Measurements from ENCODE around the gene HIVEP3. TPM values are rescaled to one million over a fixed set of nuclear protein-coding genes. Genes with fewer than 3 reads are reported as not detected.

The HIVEP3 gene
- total RNA-seq, 1 experiment from 2014 or later, result 0.17 TPM

DNA sequence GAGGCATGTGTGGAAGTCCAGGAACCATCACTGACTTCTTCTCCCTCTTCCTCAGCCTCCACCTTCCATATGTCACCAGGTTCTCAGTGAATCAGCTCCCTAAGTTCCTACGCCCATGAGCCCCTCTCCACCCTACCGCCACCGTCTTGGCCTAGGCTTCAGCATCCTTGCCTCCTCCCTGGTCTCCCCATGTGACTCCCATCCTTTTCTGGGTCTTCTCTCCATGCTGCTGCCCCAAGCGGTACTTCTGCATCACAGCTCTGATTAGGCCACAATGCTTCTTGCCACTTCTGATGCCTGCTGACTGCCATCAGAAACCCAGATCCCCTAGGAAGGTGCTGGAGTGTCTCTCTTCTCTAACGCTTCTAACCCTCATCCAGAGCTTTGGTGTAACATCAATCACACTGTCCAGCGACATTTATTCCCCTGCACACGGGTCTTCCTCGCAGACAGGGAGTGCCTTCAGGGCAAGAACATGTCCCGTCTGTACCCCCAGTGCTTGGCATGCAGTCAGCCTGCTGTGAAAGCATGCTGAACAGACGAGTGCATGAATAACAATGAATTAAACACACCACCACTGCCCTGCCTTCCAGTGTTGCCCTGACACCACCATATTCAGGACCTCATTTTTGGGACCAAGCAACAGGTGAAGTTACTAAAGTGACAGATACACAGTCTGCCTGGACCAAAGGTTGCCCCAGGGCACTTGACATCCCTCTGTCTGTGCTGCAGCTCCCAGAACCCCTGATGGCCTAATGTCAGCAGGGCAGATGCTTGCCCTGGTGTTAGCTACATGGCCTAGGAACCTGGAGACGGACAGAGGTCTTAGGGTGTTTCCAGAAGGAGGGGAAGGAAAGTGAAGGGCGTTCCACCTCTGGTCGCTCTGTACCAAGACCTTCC, 275.6 kb downstream of the HIVEP3 start:
- no peak for DNase-seq (ENCODE audit: extremely low read depth, low read depth)

DNA sequence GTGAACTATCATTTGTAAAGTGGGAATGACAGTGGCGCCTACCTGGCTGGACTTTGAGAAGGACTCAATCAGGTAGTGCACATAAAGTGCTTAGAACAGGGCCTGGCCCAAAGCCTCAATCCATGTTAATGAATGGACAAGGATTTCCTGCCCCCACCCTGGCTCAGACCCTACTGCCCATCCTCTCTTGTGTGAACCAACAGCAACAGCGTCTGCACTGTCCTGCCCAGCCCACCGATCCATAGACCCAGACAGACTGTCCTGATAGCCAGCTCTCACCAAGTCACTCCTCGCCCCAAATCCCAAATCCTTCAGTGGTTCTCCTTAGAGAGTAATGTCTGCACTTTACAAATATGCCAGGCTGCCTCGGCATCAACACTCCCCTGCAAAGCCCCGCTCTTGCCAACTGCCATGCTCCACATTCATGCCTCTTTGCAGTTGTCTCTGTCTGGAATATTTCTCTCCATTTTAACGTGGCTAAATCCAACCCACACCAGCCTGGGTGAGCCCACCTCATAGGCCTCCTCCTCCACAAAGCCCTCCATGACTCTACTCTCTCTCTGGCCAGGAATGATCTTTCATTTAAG, 276.7 kb downstream of the HIVEP3 start:
- DNase-seq (ENCODE audit: extremely low read depth, low read depth), result no peak

DNA sequence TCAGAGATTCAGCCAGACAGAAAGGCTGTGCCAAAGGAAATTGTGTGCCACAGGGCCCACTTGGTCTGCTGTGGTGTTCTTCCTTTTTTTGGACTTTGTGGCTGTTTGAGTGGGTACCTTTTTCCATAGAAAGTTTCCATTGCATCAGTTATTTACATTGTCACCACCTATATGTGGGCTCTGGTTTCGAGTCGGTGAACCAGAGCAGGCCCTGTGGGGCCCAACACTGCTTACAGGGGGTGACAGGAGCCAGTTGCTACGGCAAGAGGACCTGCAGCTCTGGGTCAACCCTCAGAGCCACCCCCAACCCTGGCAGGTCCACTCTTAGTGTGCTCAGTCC, 277.3 kb downstream of the HIVEP3 start:
- no peak for DNase-seq (ENCODE audit: extremely low read depth, low read depth)

DNA sequence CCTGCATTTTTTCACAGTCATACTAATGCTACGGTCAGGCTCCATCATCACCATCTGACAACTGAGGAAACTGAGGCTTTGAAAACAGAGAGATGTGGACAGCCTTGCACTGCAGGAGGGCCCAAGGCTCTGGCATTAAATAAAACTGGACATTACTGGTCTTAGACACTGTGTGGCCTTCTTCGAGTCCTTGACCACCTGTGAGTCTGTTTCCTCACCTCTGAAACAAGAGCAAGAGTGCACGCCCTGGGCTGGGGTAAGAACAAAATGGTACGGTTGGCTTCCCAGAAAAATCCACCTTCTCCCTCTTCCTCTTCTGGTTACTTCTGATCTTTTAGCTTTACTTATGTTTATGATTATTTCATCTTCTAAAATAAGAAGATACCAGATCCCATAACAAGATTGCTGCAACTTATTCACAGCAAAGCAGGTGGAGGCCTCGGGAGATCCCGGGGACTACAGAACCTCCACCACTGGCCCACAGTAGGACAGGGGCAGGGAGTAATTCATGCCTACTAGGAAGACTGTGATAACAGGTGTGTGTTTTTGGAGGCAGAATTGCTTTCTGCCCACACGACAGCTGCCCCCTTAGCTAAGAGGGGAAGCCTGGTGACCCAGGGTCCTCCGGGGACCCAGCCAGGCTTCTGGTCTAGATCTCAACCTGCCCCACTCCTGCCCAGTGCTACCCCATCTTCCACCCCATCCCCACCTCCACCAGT, 277.8 kb downstream of the HIVEP3 start:
- no peak for DNase-seq (ENCODE audit: extremely low read depth, low read depth)

DNA sequence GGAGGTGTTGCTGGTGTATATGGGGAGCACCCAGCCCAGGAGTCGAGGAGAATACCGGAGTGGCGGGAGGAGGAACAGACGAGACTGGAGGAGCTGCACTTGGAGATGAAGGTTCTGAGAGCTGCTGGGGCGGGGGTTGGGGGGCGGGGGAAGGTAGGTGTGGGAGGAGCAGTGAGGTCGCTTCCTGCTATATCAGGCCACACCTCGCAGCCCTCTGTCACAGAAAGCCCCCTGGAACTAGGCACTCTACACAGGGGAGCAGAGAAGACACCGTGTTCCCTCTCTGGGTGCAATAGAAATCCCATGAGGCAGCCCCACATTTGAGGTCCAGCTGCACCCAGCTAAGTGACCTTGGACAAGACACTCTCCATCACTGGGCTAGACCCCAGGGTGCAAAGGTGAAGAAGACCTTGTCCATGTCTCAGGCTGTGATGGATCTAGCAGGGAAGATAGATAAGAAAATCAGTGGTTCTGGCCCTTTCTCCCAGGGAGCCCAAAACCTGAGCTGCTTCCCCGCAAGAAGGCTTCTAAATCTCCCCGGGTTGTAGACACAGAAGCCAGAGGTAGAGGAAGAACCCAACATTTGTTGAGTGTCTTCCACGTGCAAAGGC, 278.5 kb downstream of the HIVEP3 start:
- DNase-seq (ENCODE audit: extremely low read depth, low read depth), result no peak

DNA sequence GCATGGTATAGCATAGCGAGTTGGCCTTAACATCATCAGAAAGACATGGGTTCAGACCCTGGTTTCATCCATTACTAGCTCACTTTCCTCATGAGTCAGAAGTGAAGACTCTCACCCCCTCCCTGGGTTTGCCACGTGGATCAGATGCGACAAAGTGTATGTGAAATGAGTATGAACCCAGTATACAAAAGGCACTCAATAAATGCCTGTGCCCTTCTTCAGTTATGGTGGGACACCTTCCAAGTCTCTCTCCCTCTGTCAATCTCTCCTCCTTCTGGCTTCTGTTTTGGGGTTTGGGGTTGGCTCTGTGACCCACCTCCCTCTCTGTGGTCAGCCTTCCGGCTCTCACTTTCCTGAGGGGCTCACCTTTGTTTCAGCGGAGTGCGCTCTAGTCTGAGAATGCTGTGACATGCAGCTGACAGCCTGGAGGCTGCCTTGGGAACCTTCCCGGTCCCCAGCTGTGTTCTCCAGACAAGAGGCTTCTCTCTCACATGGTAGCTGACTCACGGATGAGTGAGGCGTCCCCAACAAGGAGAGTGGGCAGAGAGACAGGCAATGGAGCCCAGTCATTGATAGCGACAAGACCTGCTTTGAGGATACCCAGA, 279.3 kb downstream of the HIVEP3 start:
- no peak for DNase-seq (ENCODE audit: extremely low read depth, low read depth)

DNA sequence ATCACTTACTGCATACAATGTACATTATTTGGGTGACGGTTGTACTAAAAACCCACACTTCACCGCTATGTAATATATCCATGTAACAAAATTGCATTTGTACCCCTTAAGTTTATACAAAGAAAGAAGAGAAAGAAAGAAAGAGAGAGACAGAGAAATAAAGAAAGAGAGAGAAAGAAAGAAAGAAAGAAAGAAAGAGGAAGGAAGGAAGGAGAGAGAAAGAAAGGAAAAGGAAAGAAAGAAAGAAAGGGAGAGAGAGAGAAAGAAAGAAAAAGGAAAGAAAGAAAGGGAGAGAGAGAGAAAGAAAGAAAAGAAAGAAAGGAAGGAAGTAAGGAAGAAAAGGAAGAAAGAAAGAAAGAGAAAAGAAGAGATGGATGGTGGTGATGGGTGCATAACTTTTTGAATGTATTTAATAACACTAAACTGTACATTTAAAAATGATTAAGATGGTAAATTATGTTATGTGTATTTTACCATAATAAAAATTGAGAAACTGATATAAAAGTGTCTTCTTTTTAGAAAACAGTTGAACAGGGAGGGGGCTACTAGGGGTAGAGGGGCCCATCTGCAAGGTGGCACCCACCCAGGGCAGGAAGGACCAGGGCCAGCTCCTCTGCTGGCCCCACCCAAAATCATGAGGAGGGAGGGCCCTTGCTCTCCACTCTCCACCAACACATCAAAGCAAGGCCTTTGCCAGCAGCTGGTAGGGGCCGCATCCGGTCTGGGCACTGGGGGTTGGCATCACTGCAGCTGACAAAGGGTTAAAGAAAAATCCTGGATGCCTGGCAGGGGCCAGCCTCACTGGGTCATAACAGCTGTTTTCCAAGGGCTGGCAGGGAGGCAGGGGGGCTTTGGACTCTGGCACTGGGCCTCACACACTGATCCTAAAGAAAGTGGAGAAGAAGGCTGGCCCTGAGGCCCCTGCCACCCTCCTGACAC, 280.4 kb downstream of the HIVEP3 start:
- no peak for DNase-seq (ENCODE audit: extremely low read depth, low read depth)

DNA sequence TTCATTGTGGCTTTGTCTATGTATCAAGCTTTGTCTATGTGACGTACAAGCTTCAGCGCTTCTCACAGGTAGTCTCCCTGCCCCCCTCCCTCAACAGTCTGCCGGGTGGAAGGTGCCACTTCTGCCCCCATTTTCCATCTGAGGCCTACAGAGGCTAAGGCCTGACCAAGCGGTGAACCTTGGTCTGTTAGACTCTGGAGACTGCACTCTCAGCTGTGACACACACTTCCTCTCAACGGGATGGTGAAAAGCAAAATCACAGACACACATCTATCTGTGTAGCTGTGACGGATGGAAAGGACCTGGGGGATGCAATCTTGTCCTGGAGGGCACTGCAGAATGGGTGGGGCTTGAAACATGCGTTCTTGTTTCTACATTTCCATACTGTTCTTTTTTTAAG, 281.4 kb downstream of the HIVEP3 start:
- no peak for DNase-seq (ENCODE audit: extremely low read depth, low read depth)

DNA sequence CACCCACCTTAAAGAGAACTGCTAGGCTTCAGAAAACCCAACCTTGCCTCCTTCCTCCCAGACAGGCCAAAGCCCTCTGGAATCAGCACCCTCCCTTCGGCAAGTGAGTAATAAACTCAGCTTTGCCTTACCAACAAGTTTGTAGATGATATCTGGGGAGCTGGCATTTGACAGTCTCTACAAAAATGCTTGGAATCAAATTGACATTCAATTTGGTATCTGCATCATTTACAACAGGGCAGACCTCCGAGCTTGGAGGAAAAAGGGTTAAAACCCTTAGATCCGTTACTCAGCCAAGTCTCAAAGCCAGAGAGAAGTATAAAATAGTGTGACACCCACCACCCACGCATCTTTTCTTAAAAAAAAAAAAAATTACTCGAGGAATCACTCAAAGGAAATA, 285.0 kb downstream of the HIVEP3 start:
- no peak for DNase-seq (ENCODE audit: extremely low read depth, low read depth)

DNA sequence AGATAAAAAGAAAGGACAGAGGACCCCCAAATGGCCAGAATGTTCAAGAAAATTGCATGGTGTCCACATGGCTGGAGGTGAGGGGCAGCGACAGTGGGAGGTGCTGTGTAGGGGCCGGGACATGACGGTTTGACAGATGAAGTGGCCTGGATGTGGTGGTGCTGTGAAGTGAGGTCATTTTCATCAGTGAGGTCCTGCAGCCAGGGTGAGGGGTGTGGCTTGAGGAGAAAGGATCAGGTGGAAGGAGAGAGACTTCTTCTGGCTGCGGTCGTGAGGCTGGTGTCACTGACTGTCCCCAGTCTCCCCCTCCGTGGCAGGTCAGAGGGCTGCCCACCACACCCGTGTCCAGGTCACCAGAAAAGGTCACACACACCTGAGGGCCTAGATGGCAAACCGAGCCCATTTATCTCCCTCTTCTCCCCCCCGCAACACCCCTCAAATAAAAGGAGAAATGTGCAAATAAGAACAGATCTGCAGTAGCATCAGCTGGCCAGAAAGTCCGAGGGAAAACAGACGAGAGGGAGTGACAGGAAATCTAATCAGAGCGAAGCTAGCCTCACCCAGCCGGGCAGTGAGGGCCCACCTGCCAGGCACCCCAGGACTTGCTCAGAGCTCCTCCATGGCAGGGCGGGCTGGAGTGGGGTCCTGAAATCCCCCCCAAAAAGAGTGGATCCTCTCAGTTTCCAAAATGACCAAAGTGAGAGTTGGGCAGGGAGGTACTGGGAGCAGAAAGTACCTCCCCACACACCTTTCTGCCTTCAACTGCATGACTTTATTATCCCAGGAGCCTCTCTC, 285.7 kb downstream of the HIVEP3 start:
- no peak for DNase-seq (ENCODE audit: extremely low read depth, low read depth)

DNA sequence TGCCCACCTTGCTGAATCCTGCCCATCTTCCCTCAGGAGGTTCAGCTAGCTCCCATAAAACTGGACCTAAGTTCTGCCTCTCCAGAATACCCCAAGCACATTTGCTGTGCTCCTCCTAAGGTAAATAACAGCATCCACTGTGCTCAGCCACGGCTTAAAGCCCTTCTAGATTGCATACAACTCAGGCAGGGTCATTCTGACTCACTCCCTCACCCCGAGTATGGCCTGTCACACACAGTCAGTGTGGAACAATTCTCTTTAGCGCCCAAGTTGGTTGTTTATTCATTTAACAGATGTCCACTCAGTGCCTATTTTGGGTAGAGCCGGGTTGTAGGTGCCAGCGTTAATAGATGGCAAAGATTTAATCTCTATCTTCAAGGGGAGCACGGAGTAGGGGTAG, 286.8 kb downstream of the HIVEP3 start:
- no peak for DNase-seq (ENCODE audit: extremely low read depth, low read depth)

DNA sequence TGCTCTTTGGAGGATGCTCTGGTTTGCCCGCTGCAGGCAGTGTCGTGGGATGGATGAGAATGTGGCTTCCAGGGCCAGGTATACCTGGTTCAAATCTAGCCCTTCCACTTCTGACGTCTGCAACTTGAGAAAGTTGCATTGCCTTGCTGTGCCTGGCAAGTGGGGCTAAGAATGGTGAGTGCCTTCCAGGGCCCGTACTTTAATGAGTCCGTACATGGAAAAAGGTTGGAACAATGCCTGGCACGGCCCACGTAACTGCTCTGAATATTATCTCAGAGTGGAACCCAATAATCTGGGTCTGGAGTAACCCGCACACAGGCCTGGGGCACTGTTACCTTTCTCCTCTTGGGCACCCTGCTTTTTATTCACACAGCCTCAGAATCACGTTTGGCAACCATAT, 287.6 kb downstream of the HIVEP3 start:
- no peak for DNase-seq (ENCODE audit: extremely low read depth, low read depth)

DNA sequence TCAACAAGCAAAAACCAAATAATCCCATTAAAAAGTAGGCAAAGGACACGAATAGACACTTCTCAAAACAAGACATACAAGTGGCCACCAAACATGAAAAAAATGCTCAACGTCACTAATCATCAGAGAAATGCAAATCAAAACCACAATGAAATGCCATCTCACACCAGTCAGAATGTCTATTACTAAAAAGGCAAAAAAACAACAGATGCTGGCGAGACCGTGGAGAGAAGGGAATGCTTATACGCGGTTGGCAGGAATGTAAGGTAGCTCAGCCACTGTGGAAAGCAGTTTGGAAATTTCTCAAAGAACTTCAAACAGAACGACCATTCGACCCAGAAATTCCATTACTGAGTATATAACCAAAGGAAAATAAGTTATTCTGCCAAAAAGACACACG, 289.2 kb downstream of the HIVEP3 start:
- no peak for DNase-seq (ENCODE audit: extremely low read depth, low read depth)

DNA sequence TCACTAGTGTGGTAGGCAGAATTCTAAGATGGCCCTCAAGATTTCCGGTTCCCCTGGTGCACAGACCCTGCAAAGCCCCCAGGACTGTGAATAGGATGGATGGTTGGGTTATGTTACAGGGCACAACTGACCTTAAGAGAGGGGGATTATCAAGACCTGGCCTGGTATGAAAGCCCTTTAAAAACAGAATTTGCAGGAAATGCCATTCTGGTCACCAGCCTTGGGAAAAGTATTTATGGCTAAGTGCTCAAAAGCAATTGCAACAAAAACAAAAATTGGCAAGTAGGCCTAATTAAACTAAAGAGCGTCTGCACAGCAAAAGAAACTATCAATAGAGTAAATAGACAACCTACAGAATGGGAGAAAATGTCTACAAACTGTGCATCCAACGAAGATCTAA, 289.6 kb downstream of the HIVEP3 start:
- DNase-seq (ENCODE audit: extremely low read depth, low read depth), result no peak

DNA sequence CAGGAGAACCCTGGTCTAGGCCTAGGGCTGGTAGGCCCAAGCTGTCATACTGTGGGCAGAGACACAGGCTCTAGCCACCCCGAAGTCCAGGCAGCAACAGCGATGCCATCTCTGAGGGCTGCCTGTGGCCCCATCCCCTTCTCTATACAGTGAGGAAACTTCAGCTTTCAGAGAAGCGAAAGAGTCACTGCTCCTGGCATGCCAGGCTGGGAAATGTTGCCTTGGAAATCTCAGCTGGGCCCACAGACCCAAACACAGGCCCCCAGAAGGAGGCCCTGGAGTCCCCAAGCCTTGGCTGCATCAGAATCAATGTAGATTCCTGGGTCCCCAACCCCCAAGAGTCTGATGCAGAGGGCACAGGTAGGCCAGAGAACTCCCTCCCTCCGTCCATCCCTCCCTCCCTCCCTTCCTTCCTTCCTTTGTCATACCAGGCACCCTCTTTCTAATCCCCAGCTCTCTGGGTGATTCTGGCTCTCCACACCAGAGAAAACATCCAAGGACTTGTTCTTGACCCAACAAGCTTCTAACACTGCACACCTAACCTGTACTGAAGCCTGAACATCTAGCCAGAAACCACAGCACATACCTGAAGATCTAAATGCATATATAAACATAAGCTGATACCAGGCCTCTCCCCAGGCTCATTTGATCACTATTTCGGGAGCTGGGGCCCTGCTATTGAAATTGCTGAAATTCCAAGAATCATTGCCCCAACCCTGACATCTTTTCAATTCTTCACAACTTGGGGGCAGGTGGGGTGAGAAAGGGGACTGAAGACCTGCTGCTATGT, 291.0 kb downstream of the HIVEP3 start:
- no peak for DNase-seq (ENCODE audit: extremely low read depth, low read depth)

DNA sequence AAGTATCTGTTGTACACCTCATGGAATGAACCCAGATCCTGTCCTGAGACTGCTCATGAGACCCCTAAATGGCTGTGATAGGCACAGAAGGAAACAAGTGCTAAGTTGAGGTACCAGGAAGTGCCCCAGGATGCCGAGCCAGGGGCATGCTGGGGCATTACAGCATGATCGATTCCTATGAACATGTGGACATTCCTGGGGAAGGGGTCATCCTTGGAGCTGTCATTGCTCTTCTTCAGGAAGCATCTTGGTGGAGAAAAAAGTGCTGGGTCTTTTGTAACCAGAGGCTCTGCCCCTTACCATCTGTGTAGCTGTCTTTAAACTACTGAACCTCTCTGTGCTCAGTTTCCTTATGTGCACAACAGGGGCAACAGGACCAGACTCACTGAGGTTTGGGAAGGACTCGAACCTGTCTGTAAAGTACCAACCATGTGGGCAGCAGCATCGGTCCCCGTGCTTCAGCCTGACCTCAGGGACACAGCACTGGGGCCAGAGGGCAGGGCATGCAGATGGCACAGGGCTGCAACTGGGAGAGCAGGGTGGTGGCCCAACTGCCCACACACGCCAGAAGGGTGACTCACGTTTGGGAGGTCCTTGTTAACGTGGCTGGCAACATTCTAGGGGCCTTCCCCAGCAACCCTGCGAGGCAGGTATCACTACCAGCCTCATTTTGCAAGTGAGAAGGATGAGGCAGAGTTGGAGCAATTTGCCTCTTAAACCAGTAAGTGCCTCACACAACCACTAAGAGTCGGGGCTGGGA, 291.9 kb downstream of the HIVEP3 start:
- no peak for DNase-seq (ENCODE audit: extremely low read depth, low read depth)

DNA sequence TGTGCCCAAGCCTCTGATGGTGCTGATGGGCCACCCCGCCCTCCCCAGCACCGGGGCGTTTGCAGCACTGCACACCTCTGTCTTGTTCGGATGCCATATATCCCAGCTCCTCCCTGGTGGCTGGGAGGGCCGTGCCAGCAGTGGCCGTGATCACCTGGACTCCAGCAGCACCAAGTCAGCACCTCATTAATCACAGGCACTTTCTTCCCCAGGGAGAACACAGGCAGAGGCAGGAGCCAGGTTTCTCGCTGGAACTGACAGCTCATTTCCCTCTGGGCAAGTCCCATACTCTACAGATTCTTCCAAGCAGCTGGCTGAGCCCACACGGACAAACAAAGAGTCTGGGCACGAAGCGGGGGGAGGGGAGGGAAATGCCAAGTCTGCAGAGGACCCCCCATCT, 292.6 kb downstream of the HIVEP3 start:
- no peak for DNase-seq (ENCODE audit: extremely low read depth, low read depth)

DNA sequence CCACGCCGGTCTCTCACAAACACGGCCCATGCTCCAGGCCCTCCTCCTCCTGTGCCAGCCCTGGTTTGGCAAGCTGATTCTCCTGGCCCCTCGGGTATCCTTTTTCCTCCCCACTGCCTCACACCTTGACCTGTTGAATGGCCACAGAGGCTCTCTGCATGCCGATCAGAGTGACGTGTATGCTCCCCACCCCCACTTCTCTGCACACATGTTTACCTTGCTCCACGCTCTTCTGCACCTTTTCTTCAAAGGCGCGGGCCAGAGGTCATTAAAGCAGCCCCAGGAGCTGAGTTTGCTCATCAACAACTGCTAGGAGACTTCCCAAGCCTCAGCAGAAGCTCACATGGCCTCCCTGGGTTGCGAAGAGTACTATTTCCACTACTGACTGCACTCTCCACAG, 295.0 kb downstream of the HIVEP3 start:
- no peak for DNase-seq (ENCODE audit: extremely low read depth, low read depth)

Measured in NCI-H460 (cell line).